NOMO-1 treated with DMSO at 0.1 percent for 48 hours (cell line): ENCODE measurements around the gene TSPAN18.
A peak's percentile ranks its signal among the peaks of the same experiment; 100 is the strongest.

ENCODE experiments used
- DNase-seq: peaks from one replicate; lab custom pipeline; 2025; ENCODE audit not compliant: unreplicated experiment; lab: John Stamatoyannopoulos, UW

The TSPAN18 gene

GRCh38 chr11:44759743-44760476 lies 33.1 kb downstream of the TSPAN18 start:
- no peak for DNase-seq

GRCh38 chr11:44760477-44760872 lies 33.7 kb downstream of the TSPAN18 start:
- no peak for DNase-seq

GRCh38 chr11:44760917-44761550 lies 34.3 kb downstream of the TSPAN18 start:
- DNase-seq: no peak

GRCh38 chr11:44761551-44761961 lies 34.8 kb downstream of the TSPAN18 start:
- no peak for DNase-seq

- DNase-seq: no peak
These were observed 36.5 kb downstream of the TSPAN18 start for GRCh38 chr11:44763121-44763820.

- no peak for DNase-seq
These were observed 37.8 kb downstream of the TSPAN18 start for GRCh38 chr11:44764583-44764982.

GRCh38 chr11:44765026-44765595 lies 38.3 kb downstream of the TSPAN18 start:
- no peak for DNase-seq

GRCh38 chr11:44765676-44766075 lies 38.9 kb downstream of the TSPAN18 start:
- DNase-seq: no peak

- no peak for DNase-seq
These were observed 39.6 kb downstream of the TSPAN18 start for GRCh38 chr11:44766112-44766971.

- no peak for DNase-seq
These were observed 40.2 kb downstream of the TSPAN18 start for GRCh38 chr11:44766972-44767278.

- DNase-seq: no peak
These were observed 40.7 kb downstream of the TSPAN18 start for GRCh38 chr11:44767421-44767820.

GRCh38 chr11:44770401-44770800 lies 43.6 kb downstream of the TSPAN18 start:
- DNase-seq: no peak

GRCh38 chr11:44771252-44771734 lies 44.5 kb downstream of the TSPAN18 start:
- DNase-seq: no peak

GRCh38 chr11:44771841-44772240 lies 45.1 kb downstream of the TSPAN18 start:
- DNase-seq: no peak

GRCh38 chr11:44773351-44773965 lies 46.7 kb downstream of the TSPAN18 start:
- DNase-seq: no peak

GRCh38 chr11:44774108-44774507 lies 47.3 kb downstream of the TSPAN18 start:
- DNase-seq: no peak

GRCh38 chr11:44774731-44775130 lies 48.0 kb downstream of the TSPAN18 start:
- DNase-seq: no peak

- peak; percentile 24 for DNase-seq
These were observed 48.7 kb downstream of the TSPAN18 start for GRCh38 chr11:44775366-44775984.

GRCh38 chr11:44775985-44776446 lies 49.3 kb downstream of the TSPAN18 start:
- DNase-seq: no peak
